GM10248 (cell line): Measurements from ENCODE around the gene HCRT.
"Not testable (repeated sequence)": the region's sequence is repeated elsewhere in the genome, so short reads cannot be mapped to it uniquely, and the experiment has no call there.

Source experiments
- CTCF ChIA-PET: fragments of 300-600 bp; sonication (Branson Sonifier 250); formaldehyde crosslinking; extraction: SDS; loops from one replicate; lab custom pipeline; 2021; ENCODE audit warnings: antibody characterized with exemption; lab: Yijun Ruan, JAX
- POLR2A ChIA-PET: fragments of 350-650 bp; sonication (Branson Sonifier 250); formaldehyde crosslinking; extraction: SDS; loops from one replicate; lab custom pipeline; 2020; ENCODE audit warnings: antibody characterized with exemption; lab: Yijun Ruan, JAX
- DNase-seq: peaks from one replicate; pipeline ENCODE4 v3.0.0; 2012; ENCODE audit errors: extremely low spot score
- TF ChIP-seq, protein P1 (sequence below): IDR thresholded peaks from 2 replicates; pipeline ENCODE4 v1.5.1; 2012; ENCODE audit warnings: mild to moderate bottlenecking, low read depth; ENCODE audit errors: extremely low read depth, missing control alignments, control extremely low read depth

HCRT gene

GRCh38 chr17:42191275-42191608, 6.0 kb upstream of the HCRT start:
- POLR2A ChIA-PET: no interaction called here
- no peak for DNase-seq
- TF ChIP-seq, protein P1, sequence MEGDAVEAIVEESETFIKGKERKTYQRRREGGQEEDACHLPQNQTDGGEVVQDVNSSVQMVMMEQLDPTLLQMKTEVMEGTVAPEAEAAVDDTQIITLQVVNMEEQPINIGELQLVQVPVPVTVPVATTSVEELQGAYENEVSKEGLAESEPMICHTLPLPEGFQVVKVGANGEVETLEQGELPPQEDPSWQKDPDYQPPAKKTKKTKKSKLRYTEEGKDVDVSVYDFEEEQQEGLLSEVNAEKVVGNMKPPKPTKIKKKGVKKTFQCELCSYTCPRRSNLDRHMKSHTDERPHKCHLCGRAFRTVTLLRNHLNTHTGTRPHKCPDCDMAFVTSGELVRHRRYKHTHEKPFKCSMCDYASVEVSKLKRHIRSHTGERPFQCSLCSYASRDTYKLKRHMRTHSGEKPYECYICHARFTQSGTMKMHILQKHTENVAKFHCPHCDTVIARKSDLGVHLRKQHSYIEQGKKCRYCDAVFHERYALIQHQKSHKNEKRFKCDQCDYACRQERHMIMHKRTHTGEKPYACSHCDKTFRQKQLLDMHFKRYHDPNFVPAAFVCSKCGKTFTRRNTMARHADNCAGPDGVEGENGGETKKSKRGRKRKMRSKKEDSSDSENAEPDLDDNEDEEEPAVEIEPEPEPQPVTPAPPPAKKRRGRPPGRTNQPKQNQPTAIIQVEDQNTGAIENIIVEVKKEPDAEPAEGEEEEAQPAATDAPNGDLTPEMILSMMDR: no peak
- CTCF ChIA-PET: interaction anchor here (1.2 to 1.7 kb wide), 4 partner anchors 10 to 171 kb away, joined by 4 to 9 read pairs (median 4); partner anchors contain the start of genes KCNH4 and NKIRAS2

- POLR2A ChIA-PET: no interaction called here
- TF ChIP-seq, protein P1: no peak
- no peak for DNase-seq
- CTCF ChIA-PET: interaction anchor here (1.2 to 1.8 kb wide), 5 partner anchors 9 to 337 kb away, joined by 4 to 9 read pairs (median 5); partner anchors contain the start of genes KCNH4 and NKIRAS2
Measured at GRCh38 chr17:42190491-42191274, 5.4 kb upstream of the HCRT start.

- DNase-seq: no peak
- CTCF ChIA-PET: interaction anchor here (1.7 to 1.8 kb wide), 2 partner anchors 8 to 338 kb away, joined by 4 to 9 read pairs; partner anchors contain the start of gene KCNH4
- POLR2A ChIA-PET: no interaction called here
- TF ChIP-seq, protein P1: no peak
Measured at GRCh38 chr17:42189651-42189965, 4.4 kb upstream of the HCRT start.

GRCh38 chr17:42188749-42189650, 3.7 kb upstream of the HCRT start:
- TF ChIP-seq, protein P1: no peak
- DNase-seq: no peak
- ChIA-PET POLR2A (interaction anchor here (0.5 kb wide), 1 partner anchor 39 kb away, joined by 3 read pairs; no protein-coding TSS in a partner anchor), CTCF (interaction anchor here (0.8 to 1.8 kb wide), 7 partner anchors 8 to 339 kb away, joined by 3 to 9 read pairs (median 4); partner anchors contain the start of gene KCNH4)

DNA sequence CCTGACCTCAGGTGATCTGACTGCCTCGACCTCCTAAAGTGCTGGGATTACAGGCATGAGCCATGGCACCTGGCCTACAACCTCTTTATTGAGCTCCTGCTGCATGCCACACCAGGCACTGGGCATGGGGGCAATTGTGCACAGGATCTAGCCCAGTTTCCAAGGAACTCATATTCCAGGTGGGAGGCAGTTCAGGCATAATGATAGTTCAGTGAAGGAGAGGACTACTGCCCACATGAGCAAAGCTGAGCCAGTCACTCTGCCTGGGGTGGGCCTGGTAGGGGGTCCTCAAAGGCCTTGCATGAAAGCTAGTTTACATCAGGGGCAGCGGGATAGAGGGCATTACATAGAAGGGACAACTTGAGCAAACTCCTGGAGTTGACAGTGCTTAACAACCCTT, 2.6 kb upstream of the HCRT start:
- POLR2A ChIA-PET: no interaction called here
- DNase-seq: no peak
- TF ChIP-seq, protein P1: no peak
- CTCF ChIA-PET: interaction anchor here (0.9 to 1.4 kb wide), 3 partner anchors 9 to 69 kb away, joined by 3 to 4 read pairs (median 4); no protein-coding TSS in a partner anchor

GRCh38 chr17:42186191-42186590, 939 bp upstream of the HCRT start:
- POLR2A ChIA-PET: interaction anchor here (0.6 kb wide), 1 partner anchor 1130 kb away, joined by 3 read pairs; no protein-coding TSS in a partner anchor
- CTCF ChIA-PET: interaction anchor here (1.0 to 1.1 kb wide), 2 partner anchors 8 to 166 kb away, joined by 3 to 4 read pairs; partner anchors contain the start of genes GHDC and NKIRAS2
- not testable (repeated sequence) for DNase-seq
